H1 (cell line): ENCODE data around the gene CRYBG3. TPM values are rescaled to one million over a fixed set of nuclear protein-coding genes. Genes with fewer than 3 reads are reported as not detected.

Experiments used
- CTCF ChIA-PET: fragments of 300-600 bp; sonication (Branson Sonifier 250); formaldehyde crosslinking; loops from one replicate; lab custom pipeline; 2021; ENCODE audit not compliant: partially characterized antibody; lab: Charles Lee
- POLR2A ChIA-PET: fragments of 300-600 bp; sonication (Branson Sonifier 250); formaldehyde crosslinking; loops from one replicate; lab custom pipeline; 2021; ENCODE audit warnings: inconsistent platforms; ENCODE audit not compliant: partially characterized antibody; lab: Charles Lee
- DNase-seq, 2 experiments: peaks; one replicate each; pipeline versions ENCODE4 v3.0.0 to v3.0.0-alpha.2; 2010 to 2022; ENCODE audit warnings: low spot score in 2 of 2, low read depth in 1 of 2, mixed read lengths in 1 of 2
- FAIRE-seq: peaks from 2 replicates; lab custom pipeline; 2011; peaks lifted over from hg19 to GRCh38; lab: Jason Lieb, UNC
- H2AFZ ChIP-seq: 2 replicates; pipeline ENCODE4 v1.8.1; 2012; ENCODE audit warnings: low read length, inconsistent platforms
- H2AK5ac ChIP-seq: 2 replicates; pipeline ENCODE4 v1.6.1; 2013; ENCODE audit warnings: low read depth, low read length
- H2BK120ac ChIP-seq: replicated peaks from 2 replicates; pipeline ENCODE3; 2013; ENCODE audit warnings: low read depth, low read length, inconsistent platforms
- H2BK12ac ChIP-seq: 2 replicates; pipeline ENCODE4 v1.6.1; 2013; ENCODE audit warnings: low read depth, low read length
- H2BK15ac ChIP-seq: 2 replicates; pipeline ENCODE4 v1.6.1; 2013; ENCODE audit warnings: low read length
- H2BK20ac ChIP-seq: 2 replicates; pipeline ENCODE4 v1.6.1; 2013; ENCODE audit warnings: low read length
- H2BK5ac ChIP-seq: 2 replicates; pipeline ENCODE4 v1.6.1; 2013; ENCODE audit warnings: low read depth, low read length
- H3K14ac ChIP-seq: 2 replicates; pipeline ENCODE4 v1.6.1; 2013; ENCODE audit warnings: inconsistent platforms; ENCODE audit not compliant: insufficient read length
- H3K18ac ChIP-seq: 2 replicates; pipeline ENCODE4 v1.6.1; 2013; ENCODE audit warnings: low read length; ENCODE audit errors: extremely low read depth
- H3K23ac ChIP-seq: 2 replicates; pipeline ENCODE4 v1.6.1; 2013; ENCODE audit warnings: inconsistent platforms; ENCODE audit not compliant: insufficient read length
- H3K23me2 ChIP-seq: 2 replicates; pipeline ENCODE4 v1.6.1; 2013; ENCODE audit warnings: low read depth, low read length
- H3K27ac ChIP-seq: 2 replicates; pipeline ENCODE4 v1.6.1; 2011; ENCODE audit warnings: low read depth, low read length, inconsistent platforms
- H3K27me3 ChIP-seq, 4 experiments: replicated peaks in 1 of 4; 1 replicate in 1 of 4; 2 replicates in 3 of 4; pipeline versions ENCODE4 v1.6.1 to v1.8.1; 2011 to 2013; ENCODE audit warnings: low read length in 3 of 4, mild to moderate bottlenecking in 3 of 4, inconsistent platforms in 2 of 4, mixed read lengths in 2 of 4, moderate library complexity in 1 of 4; ENCODE audit not compliant: control insufficient read depth in 3 of 4, insufficient read depth in 3 of 4; ENCODE audit errors: extremely low read depth in 1 of 4
- H3K36me3 ChIP-seq, 4 experiments: 2 replicates each; pipeline versions ENCODE4 v1.6.1 to v1.8.1; 2011 to 2013; ENCODE audit warnings: mild to moderate bottlenecking in 4 of 4, low read length in 3 of 4, moderate library complexity in 2 of 4, control low read depth in 1 of 4, inconsistent platforms in 1 of 4; ENCODE audit not compliant: insufficient read depth in 4 of 4, control insufficient read depth in 2 of 4
- H3K4ac ChIP-seq: replicated peaks from 2 replicates; pipeline ENCODE3; 2013; ENCODE audit warnings: low read length, low read depth, mixed read lengths, inconsistent platforms; ENCODE audit not compliant: insufficient read length
- H3K4me1 ChIP-seq, 4 experiments: replicated peaks in 1 of 4; 1 replicate in 1 of 4; 2 replicates in 3 of 4; pipeline versions ENCODE4 v1.6.1 to v1.8.1; 2011 to 2013; ENCODE audit warnings: low read length in 3 of 4, inconsistent platforms in 2 of 4, mixed read lengths in 1 of 4; ENCODE audit not compliant: insufficient read depth in 4 of 4, control insufficient read depth in 3 of 4
- H3K4me2 ChIP-seq, 2 experiments: 2 replicates each; pipeline versions ENCODE4 v1.6.1 to v1.8.1; 2011 to 2013; ENCODE audit warnings: low read depth in 2 of 2, low read length in 2 of 2, control low read depth in 1 of 2, inconsistent platforms in 1 of 2, mild to moderate bottlenecking in 1 of 2; ENCODE audit not compliant: insufficient read depth in 1 of 2
- H3K4me3 ChIP-seq, 4 experiments: fragments of 200-600, 300-600 bp in 1 of 4; sonication (generic), shearing (Covaris generic), sonication (Bioruptor Twin) in 1 of 4; 2 replicates each; pipeline versions ENCODE4 v1.5.1 to v1.8.1; 2011 to 2016; ENCODE audit warnings: low read length in 4 of 4, low read depth in 3 of 4, control low read depth in 2 of 4, inconsistent platforms in 2 of 4, mild to moderate bottlenecking in 2 of 4, mixed read lengths in 1 of 4, moderate library complexity in 1 of 4; ENCODE audit not compliant: insufficient read depth in 2 of 4; ENCODE audit errors: extremely low read depth in 1 of 4
- H3K56ac ChIP-seq: replicated peaks from 2 replicates; pipeline ENCODE3; 2013; ENCODE audit warnings: low read depth, mild to moderate bottlenecking, mixed read lengths, low read length, inconsistent platforms; ENCODE audit not compliant: insufficient read length
- H3K79me1 ChIP-seq: 2 replicates; pipeline ENCODE4 v1.6.1; 2013; ENCODE audit warnings: low read depth, low read length, control low read depth
- H3K79me2 ChIP-seq, 2 experiments: 2 replicates each; pipeline versions ENCODE4 v1.6.1 to v1.8.1; 2012 to 2013; ENCODE audit warnings: low read length in 2 of 2, mild to moderate bottlenecking in 2 of 2, inconsistent platforms in 1 of 2; ENCODE audit not compliant: insufficient read depth in 2 of 2, control insufficient read depth in 1 of 2
- H3K9ac ChIP-seq, 4 experiments: replicated peaks in 1 of 4; 1 replicate in 1 of 4; 2 replicates in 3 of 4; pipeline versions ENCODE4 v1.6.1 to v1.8.1; 2011 to 2013; ENCODE audit warnings: low read depth in 3 of 4, low read length in 3 of 4, control low read depth in 2 of 4, mild to moderate bottlenecking in 2 of 4, moderate library complexity in 2 of 4, inconsistent platforms in 1 of 4; ENCODE audit errors: extremely low read depth in 1 of 4
- H3K9me3 ChIP-seq, 2 experiments: 2 replicates each; pipeline versions ENCODE4 v1.6.1 to v1.8.1; 2012 to 2013; ENCODE audit warnings: mild to moderate bottlenecking in 2 of 2, moderate library complexity in 2 of 2, control low read depth in 1 of 2, inconsistent platforms in 1 of 2, low read depth in 1 of 2, low read length in 1 of 2, mixed read lengths in 1 of 2; ENCODE audit not compliant: insufficient read depth in 2 of 2
- H4K20me1 ChIP-seq, 2 experiments: replicated peaks in 1 of 2; 2 replicates each; pipeline versions ENCODE3 to v1.8.1; 2011 to 2013; ENCODE audit warnings: inconsistent platforms in 2 of 2, low read length in 2 of 2, mild to moderate bottlenecking in 1 of 2; ENCODE audit not compliant: insufficient read depth in 2 of 2, control insufficient read depth in 1 of 2
- H4K5ac ChIP-seq: 2 replicates; pipeline ENCODE4 v1.6.1; 2013; ENCODE audit warnings: low read length, low read depth, mixed read lengths, inconsistent platforms; ENCODE audit not compliant: insufficient read length
- H4K8ac ChIP-seq: 2 replicates; pipeline ENCODE4 v1.8.0; 2013; ENCODE audit warnings: mild to moderate bottlenecking, moderate library complexity, low read length, inconsistent platforms; ENCODE audit not compliant: insufficient read depth; ENCODE audit errors: extremely low read depth
- H4K91ac ChIP-seq: replicated peaks from 2 replicates; pipeline ENCODE3; 2013; ENCODE audit warnings: low read length, mixed read lengths, inconsistent platforms; ENCODE audit not compliant: insufficient read length
- BACH1 ChIP-seq: IDR thresholded peaks from 2 replicates; pipeline ENCODE4 v1.6.1; 2012; ENCODE audit warnings: low read length, improper control_type of control experiment
- BCL11A ChIP-seq, 2 experiments: IDR thresholded peaks; one replicate each; pipeline ENCODE4 v1.6.1; 2011; ENCODE audit warnings: low read depth in 2 of 2, low read length in 2 of 2, mild to moderate bottlenecking in 2 of 2
- CTBP2 ChIP-seq: IDR thresholded peaks from 2 replicates; pipeline ENCODE4 v1.7.0; 2011; ENCODE audit warnings: borderline replicate concordance, mild to moderate bottlenecking, moderate library complexity, mixed read lengths, low read length; ENCODE audit not compliant: insufficient read depth, insufficient read length
- E2F6 ChIP-seq: IDR thresholded peaks from 2 replicates; pipeline ENCODE4 v1.6.1; 2012; ENCODE audit warnings: inconsistent platforms
- HDAC6 ChIP-seq: IDR thresholded peaks from one replicate; pipeline ENCODE4 v1.7.1; 2012; ENCODE audit warnings: low read depth, mild to moderate bottlenecking, inconsistent platforms, low read length, moderate library complexity
- JUND ChIP-seq: IDR thresholded peaks from 2 replicates; pipeline ENCODE4 v1.6.1; 2011; ENCODE audit warnings: mild to moderate bottlenecking, improper control_type of control experiment, low read length
- NANOG ChIP-seq: IDR thresholded peaks from 2 replicates; pipeline ENCODE4 v1.6.1; 2011; ENCODE audit warnings: low read length, low read depth, mild to moderate bottlenecking, inconsistent platforms; ENCODE audit not compliant: insufficient read depth, poor library complexity, severe bottlenecking
- POLR2A ChIP-seq, 2 experiments: IDR thresholded peaks; 1 replicate in 1 of 2; 2 replicates in 1 of 2; pipeline ENCODE4 v1.6.1; 2011; ENCODE audit warnings: low read depth in 2 of 2, low read length in 2 of 2, mild to moderate bottlenecking in 2 of 2; ENCODE audit errors: control extremely low read depth in 1 of 2
- RFX5 ChIP-seq: IDR thresholded peaks from 2 replicates; pipeline ENCODE4 v1.6.1; 2011; ENCODE audit warnings: low read depth, low read length, improper control_type of control experiment, borderline replicate concordance
- SIX5 ChIP-seq: IDR thresholded peaks from 2 replicates; pipeline ENCODE4 v1.6.1; 2011; ENCODE audit warnings: mild to moderate bottlenecking, low read depth, low read length
- SP1 ChIP-seq: IDR thresholded peaks from 2 replicates; pipeline ENCODE4 v1.6.1; 2011; ENCODE audit warnings: low read depth, low read length
- TEAD4 ChIP-seq: IDR thresholded peaks from 2 replicates; pipeline ENCODE4 v1.6.1; 2012; ENCODE audit warnings: low read depth, low read length, inconsistent platforms, mixed read lengths
- WGBS, 2 experiments: shearing (Covaris generic) in 1 of 2; methylation state at CpG; one replicate each; pipeline versions ENCODE4 v1.1.6 to v1.1.7; 2013 to 2015; ENCODE audit warnings: low lambda C conversion rate in 2 of 2, mixed read lengths in 2 of 2, inconsistent platforms in 1 of 2, low coverage in 1 of 2, missing lambda C conversion rate in 1 of 2; ENCODE audit not compliant: insufficient replicate concordance in 2 of 2, insufficient coverage in 1 of 2, insufficient read length in 1 of 2; ENCODE audit errors: extremely low coverage in 1 of 2, missing lambda C conversion rate in 1 of 2; 5-methylcytosine and 5-hydroxymethylcytosine counted together
- polyA plus RNA-seq, 7 experiments: library from polyadenylated mRNA; depleted of rRNA in 3 of 7; stranded (reverse) in 5 of 7; unstranded in 2 of 7; fragments of >200 nt in 5 of 7; fragments of 200-250 nt in 2 of 7; gene quantifications; 1 replicate in 5 of 7; 2 replicates in 1 of 7; 4 replicates in 1 of 7; pipeline versions ENCODE4 v1.2.1 to v1.2.3, GENCODE V29; 2011 to 2013; ENCODE audit warnings: missing spikeins in 2 of 7, mixed read lengths in 2 of 7
- total RNA-seq: library from RNA; stranded (reverse); fragmentation: NEBNext Ultra II Directional; extraction: Animal tissue kit (Norgen Biotek cat#: 25700); gene quantifications from 2 replicates; pipeline ENCODE4 v1.2.1, GENCODE V29; 2021
- TF ChIP-seq, protein P1 (sequence below): IDR thresholded peaks from 2 replicates; pipeline ENCODE4 v1.6.1; 2012; ENCODE audit warnings: inconsistent platforms
- TF ChIP-seq, protein P2 (sequence below): IDR thresholded peaks from 2 replicates; pipeline ENCODE4 v1.6.1; 2011; ENCODE audit warnings: low read depth, mild to moderate bottlenecking, low read length; ENCODE audit not compliant: insufficient read depth

The CRYBG3 gene
- total and polyA plus RNA-seq, 2 of the 8 experiments (the other 6 are each of a cell fraction or from before 2014, with no cell fraction given): 2.1 to 8.0 TPM

DNA sequence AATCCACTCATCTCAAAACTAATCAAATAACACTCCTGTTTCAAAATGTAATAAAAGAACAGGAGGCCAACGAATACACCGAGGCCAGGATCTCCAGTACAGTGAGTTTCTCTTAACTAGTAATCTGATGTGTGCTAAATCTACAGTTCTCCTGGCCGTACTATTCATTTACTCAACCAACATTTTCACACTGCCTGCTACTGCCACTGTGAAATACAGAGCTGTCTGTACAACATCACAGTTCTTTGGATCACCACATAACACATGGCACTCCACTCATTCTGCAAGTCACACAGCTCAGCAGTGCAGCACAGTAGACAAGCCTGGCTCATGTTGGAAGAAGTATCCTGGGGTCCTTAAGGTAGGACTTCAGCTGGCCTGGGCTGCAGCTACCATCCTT is 128.5 kb downstream of the CRYBG3 start:
- H3K27me3 ChIP-seq: no peaks in the 10 kb centered on the region
- CTCF ChIA-PET: interaction anchor here (0.6 to 2.0 kb wide), 10 partner anchors 9 to 326 kb away, joined by 3 to 6 read pairs (median 4); no protein-coding TSS in a partner anchor
- H4K8ac ChIP-seq: no peak overlapping the region
- no peak overlapping the region for H2BK12ac ChIP-seq
- H2BK20ac ChIP-seq: no peak overlapping the region
- no peak overlapping the region for H3K14ac ChIP-seq
- no peaks in the 10 kb centered on the region for H4K20me1 ChIP-seq
- no peak overlapping the region for H2BK15ac ChIP-seq
- no peak overlapping the region for H3K9ac ChIP-seq
- H3K4me1 ChIP-seq: no peaks in the 10 kb centered on the region
- no peak overlapping the region for H3K4me3 ChIP-seq
- no peak for FAIRE-seq
- H3K79me1 ChIP-seq: no peaks in the 10 kb centered on the region
- H2BK5ac ChIP-seq: no peak overlapping the region
- no peaks in the 10 kb centered on the region for H3K79me2 ChIP-seq
- H2BK120ac ChIP-seq: no peak overlapping the region
- POLR2A ChIA-PET: no interaction called here
- H2AFZ ChIP-seq: no peak overlapping the region
- no peak overlapping the region for H4K91ac ChIP-seq
- no peak overlapping the region for H3K4ac ChIP-seq
- H2AK5ac ChIP-seq: no peak overlapping the region
- WGBS, 2 experiments: 90% methylated on average over 3 of the region's 3 CpGs; no CpG with 5 or more reads in 1 of the 2 experiments
- no peak overlapping the region for H4K5ac ChIP-seq
- no peak for DNase-seq
- H3K56ac ChIP-seq: no peak overlapping the region
- no peak overlapping the region for H3K4me2 ChIP-seq
- H3K23ac ChIP-seq: no peak overlapping the region
- H3K9me3 ChIP-seq: no peaks in the 10 kb centered on the region
- H3K23me2 ChIP-seq: no peaks in the 10 kb centered on the region
- H3K36me3 ChIP-seq: peaks cover 0 to 13% (median under 1%) of the 10 kb centered on the region in 4 experiments; a peak in 2 of 8 replicates
- no peak overlapping the region for H3K27ac ChIP-seq
- no peak overlapping the region for H3K18ac ChIP-seq
- no peak for TF ChIP-seq HDAC6
- TF ChIP-seq, protein P1, sequence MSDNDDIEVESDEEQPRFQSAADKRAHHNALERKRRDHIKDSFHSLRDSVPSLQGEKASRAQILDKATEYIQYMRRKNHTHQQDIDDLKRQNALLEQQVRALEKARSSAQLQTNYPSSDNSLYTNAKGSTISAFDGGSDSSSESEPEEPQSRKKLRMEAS: no peak
- no peak for TF ChIP-seq POLR2A (IDR thresholded peaks at IDR 0.05; ENCODE audit: control extremely low read depth in 1 of 2, low read depth in 2 of 2, low read length in 2 of 2)
- TF ChIP-seq, protein P2, sequence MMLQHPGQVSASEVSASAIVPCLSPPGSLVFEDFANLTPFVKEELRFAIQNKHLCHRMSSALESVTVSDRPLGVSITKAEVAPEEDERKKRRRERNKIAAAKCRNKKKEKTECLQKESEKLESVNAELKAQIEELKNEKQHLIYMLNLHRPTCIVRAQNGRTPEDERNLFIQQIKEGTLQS: no peak
- no peak for TF ChIP-seq BCL11A (IDR thresholded peaks at IDR 0.05; ENCODE audit: low read depth in 2 of 2, low read length in 2 of 2)
- TF ChIP-seq CTBP2: no peak
- no peak for TF ChIP-seq TEAD4
- TF ChIP-seq RFX5: no peak
- no peak for TF ChIP-seq BACH1
- no peak for TF ChIP-seq NANOG
- TF ChIP-seq SP1: no peak
- TF ChIP-seq JUND: no peak
- no peak for TF ChIP-seq E2F6
- TF ChIP-seq SIX5: no peak
